Embryonic facial prominence (tissue), 1 donor: ENCODE results near the gene TBC1D22A.

Source experiments
- DNase-seq: peaks from one replicate; pipeline ENCODE4 v3.0.0-alpha.2; 2016; ENCODE audit errors: extremely low spot score

The TBC1D22A gene

GRCh38 chr22:47075568-47075967 is 313.1 kb downstream of the TBC1D22A start:
- DNase-seq, result no peak

DNA sequence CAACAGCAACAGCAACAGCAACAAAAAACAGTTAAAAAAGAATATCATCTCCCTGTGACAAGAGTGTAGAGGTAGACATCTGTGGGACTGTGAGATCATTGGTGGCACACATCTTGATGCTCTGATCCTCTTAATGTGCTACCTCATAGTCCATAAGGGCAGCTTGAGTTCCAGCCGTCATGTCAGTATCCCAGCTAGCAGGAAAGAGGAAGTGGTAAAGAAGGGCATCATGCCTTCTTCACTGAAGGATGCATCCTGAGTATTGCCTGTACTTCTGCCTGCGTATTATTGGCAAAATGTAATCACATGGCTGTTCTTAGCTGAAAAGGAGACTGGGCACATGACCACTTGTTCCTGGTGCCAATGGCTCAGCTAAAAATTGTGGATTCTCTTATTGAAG is 314.3 kb downstream of the TBC1D22A start:
- DNase-seq, result no peak

DNA sequence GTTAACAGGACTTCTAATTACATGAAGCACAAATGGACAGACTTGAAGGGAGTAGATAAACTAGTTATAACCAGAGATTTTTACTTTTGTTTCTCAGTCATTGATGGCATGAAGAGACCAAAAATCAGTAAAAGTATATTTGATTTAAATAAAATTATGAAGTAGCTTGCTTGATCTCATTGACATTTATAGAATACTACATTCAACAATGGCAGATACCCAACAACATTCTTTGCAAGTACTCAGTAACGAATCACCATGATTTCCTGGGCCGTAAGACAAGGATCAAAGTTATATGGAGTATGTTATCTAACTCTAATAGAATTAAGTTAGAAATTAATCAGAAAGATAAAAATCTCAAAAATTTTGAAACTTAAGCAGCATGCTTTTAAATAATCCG is 317.6 kb downstream of the TBC1D22A start:
- no peak for DNase-seq

DNA sequence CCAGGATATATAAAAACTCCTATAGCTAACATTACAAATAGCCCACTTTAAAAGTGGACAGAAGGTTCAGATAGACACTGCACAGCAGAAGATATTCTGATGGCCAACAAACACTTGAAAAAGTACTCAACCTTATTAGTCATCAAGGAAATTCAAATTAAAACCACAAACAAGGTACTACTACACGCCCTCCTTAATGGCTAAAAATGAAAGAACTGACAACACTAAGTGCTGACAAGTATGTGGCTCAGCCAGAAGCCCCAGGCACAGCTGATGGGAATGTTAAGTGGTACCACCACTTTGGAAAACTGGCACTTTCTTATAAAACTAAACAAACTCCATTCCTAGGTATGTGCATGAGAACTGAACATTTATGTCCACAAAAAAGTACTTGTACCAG is 320.1 kb downstream of the TBC1D22A start:
- no peak for DNase-seq

DNA sequence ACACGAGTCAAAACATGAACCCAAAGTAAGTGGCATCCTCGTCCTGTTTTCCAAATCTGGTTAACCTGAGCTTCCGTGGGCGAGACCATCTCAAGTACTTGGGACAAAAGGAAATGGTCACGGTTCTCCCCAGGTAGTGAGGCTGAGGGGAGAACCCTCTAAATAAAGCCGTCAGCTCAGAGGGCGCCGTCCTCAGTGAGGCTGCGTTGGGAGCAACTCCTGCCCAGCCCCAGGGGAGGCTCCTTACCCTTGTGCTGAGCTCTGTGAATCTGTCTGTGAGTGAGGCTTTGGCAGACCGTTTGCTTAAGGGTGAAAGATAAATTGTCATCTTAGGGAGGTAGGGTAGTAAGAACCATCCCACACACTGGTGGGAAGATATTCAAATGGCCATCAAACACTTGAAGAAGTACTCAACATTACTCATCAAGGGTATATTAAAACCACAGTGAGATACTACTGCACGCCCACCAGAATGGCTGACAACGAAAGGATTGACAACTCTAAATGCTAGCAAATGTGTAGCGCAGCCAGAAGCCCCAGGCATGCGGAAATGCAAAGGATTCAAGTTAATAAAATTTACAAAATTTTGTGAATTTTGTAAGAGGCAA is 321.0 kb downstream of the TBC1D22A start:
- DNase-seq, result no peak

GRCh38 chr22:47084226-47084625 is 321.8 kb downstream of the TBC1D22A start:
- no peak for DNase-seq

DNA sequence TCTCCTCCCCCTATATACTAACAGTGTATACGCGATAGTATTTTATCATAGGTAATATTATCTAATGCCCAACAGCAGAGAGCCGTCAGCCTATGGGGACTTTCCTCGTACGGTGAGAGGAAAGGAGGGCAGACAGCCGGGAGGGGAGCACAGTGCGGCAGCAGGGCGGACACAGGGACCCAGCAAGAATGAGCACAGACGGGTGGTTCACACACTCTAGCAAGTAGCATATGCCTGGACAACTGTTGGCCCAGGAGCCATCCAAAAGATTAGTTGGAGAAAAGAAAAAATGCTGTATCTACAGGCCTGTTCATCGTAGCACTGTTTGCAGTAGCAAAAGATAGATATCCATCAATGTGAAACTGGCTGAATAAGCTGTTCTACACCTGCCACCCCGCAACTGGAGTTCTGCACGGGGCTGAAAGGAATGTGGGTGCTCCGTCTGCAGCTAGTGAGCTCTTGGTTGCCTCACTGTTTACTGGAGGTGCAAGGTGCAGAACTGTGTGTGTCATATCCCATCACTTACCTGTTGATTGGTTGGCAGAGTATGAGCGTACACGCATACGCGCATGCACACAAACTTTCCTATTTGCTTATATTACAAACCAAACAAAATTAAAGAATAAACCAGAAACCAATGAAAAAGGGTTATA is 324.3 kb downstream of the TBC1D22A start:
- DNase-seq, result no peak

DNA sequence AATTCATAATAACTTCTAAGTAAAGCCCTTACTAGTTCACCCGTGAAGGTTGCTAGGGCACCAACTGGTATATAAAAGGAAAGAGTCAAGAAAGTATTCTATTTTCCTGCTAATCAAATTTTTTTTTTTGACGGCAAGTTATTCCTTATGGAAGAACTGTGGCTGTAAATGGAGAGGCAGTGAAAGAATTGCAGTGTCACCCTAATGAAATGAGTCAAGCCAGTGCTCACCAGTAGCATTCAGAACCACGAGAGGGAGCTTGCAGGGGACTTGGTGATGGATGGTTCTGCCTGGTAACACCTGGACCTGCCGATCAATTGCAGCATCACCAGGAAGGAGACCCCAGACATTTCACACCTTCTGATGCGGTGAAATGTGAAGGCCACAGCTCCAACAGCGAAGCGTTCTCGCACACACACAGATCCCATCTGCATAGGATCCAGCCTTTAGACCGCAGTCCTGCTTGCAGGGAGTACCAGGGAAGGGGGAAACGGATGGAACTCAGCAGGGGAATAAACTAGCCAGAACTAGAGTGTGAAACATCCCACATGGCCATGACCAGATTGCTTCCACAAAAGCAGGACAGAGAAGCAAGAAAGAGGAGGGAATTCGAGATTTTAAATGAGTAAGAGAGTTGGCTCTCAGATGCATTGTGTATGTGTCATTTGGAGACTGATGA is 326.2 kb downstream of the TBC1D22A start:
- no peak for DNase-seq

GRCh38 chr22:47089374-47089773 is 326.9 kb downstream of the TBC1D22A start:
- DNase-seq, result no peak

DNA sequence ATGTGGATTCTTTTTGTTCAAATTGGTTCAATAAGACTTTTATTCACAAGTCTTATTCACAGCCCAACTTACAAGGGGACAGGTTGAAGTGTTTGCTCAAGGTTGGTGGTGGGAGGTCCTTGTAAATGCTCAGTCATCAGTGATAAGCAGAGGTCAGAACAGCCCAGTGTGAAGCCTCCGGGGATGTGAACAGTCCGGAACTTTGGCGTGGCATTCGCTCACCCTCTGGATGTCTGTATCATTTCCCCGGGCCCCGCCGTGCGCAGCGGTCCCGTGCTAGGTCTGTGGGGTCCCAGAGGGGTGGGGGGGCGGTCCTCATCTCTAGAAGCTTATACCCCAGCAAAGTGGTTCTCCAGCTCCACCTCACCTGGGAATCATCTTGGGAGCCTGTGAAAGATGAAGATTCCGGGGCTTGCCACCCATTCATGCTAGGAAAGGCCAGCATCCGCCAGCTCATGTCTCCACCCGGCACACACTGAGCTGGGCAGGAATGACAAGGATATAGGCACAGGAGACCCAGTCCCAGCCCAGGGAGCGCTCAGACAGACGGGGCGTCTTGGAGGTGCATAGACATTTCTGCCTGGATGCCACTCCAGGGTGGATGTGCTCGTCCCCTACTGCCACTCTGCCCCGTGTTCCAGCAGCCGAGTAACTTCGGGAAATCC is 327.5 kb downstream of the TBC1D22A start:
- DNase-seq, result no peak

- DNase-seq, result no peak
Observed at GRCh38 chr22:47090591-47091245, 328.3 kb downstream of the TBC1D22A start.

GRCh38 chr22:47091246-47091651 is 328.8 kb downstream of the TBC1D22A start:
- no peak for DNase-seq

DNA sequence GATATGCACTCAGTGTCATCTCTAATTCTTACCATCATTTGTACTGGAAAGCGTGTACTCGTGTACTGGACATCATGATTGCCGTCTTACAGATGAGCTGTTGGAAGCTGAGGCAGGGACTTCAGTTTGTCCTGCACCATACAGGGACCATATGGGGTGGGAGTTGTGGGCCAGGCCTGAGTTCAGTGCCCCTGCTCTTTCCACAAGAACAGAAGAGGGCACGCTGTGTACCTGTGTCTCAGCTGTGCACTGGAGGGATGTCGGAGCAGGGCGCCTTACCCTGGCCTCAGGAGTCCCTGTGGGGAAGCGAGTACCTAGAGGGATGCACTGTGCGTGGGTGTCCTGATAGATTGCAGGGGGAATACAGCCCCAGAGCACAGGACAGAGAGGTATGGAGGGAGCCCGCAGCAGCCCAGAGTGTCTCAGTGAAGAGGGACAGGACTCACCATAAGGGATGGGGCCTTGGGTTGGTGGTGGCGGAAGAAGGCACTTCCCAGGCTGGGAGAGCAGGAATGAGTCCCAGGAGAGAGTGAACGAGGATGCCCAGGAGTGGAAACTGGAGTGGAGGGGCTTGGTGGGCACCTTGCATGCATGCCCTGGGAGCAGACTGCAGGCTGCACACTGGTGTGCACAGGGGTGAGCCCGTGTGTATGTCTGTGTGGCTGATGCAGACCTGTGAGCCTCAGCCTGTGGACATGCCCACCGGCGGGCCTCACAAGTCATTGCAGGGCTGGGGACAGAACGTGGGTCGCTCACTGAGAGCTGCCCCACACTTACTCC is 329.7 kb downstream of the TBC1D22A start:
- no peak for DNase-seq

- DNase-seq, result no peak
Observed at GRCh38 chr22:47092896-47093311, 330.5 kb downstream of the TBC1D22A start.

DNA sequence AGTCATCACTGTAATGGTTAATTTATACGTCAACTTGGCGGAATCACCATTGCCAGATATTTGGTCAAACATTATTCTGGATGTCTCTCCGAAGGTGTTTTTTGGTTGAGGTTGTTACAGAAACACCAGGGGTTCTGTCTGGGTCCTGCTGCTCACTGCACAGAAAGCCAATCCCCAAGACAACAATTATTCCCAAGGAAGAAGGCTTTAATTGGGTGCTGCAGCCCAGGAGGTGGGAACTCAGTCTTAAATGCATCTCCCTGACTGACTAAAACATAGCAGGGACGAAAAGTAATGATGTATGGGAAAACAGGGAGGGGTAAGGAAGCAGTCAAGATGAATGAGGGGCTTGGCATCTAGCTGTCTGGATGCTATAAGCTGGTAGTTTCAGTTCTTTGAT is 331.3 kb downstream of the TBC1D22A start:
- DNase-seq, result no peak

- DNase-seq, result no peak
Observed at GRCh38 chr22:47094861-47095330, 332.4 kb downstream of the TBC1D22A start.

GRCh38 chr22:47095395-47096122 is 333.1 kb downstream of the TBC1D22A start:
- no peak for DNase-seq

DNA sequence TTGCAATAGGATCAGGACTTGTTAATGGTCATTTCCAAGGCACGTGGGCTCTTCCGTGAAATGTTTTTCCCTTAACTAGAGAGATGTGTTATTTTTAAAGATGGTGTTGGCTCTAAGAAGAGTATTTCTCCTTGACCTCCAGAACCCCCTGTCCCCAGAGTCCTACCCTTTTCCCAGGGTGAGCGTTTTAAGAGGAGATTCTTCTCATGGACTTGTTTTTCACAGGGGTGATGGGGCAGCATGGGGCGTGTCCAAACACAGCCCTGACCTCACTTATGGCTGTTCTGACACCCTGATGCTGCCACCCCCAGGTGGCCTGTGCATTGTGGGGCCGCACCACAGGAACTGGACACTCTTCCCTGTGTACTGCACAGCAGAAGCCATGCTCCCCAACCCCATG is 335.7 kb downstream of the TBC1D22A start:
- no peak for DNase-seq

DNA sequence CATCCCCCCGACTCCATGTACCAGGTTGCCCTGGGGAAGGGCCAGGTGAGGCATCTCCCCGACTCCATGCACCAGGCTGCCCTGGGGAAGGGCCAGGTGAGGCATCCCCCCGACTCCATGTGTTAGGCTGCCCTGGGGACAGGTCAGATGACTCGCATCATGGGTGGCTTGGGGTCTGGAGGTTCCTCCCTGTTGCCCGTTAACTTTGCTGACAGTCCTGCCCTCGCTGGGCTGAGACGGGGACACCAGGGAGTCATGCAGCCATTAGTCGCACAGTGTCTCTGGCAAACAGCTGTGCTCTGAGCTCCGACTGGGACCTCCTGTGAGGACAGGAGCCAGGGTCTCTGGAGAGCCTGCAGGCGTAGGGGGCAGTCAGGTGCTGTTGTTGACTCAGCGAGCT is 336.1 kb downstream of the TBC1D22A start:
- no peak for DNase-seq

GRCh38 chr22:47100019-47100418 is 337.6 kb downstream of the TBC1D22A start:
- DNase-seq, result no peak
